ENCODE measurements around the gene MCEMP1.

DNA sequence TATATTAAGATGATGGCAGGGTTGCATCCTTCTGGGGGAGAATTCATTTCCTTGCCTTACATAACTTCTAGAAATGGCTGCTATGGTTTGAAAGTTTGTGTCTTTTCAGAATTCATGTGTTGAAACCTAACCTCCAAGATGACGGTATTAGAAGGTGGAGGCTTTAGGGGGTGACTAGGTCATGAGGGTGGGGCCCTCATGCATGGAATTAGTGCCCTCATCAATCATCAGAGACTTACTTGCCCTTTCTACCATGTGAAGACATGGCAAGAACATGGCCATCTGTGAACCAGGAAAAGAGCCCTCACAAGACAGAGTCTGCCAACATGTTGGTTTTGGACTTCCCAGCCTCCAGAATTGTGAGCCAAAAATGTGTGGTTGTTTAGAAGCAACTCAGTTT, 39.9 kb downstream of the MCEMP1 start:
- no peak for TF ChIP-seq CTCF (IDR thresholded peaks at IDR 0.05)
- no peak for TF ChIP-seq EZH2phosphoT487 (IDR thresholded peaks at IDR 0.05)

Data from neural progenitor cell (in vitro differentiated cells).